Right lobe of liver (tissue), 6 donors: ENCODE measurements around the gene TCF4. TPM values are rescaled to one million over a fixed set of nuclear protein-coding genes. Genes with fewer than 3 reads are reported as not detected.

Experiments used
- ATAC-seq, 4 donors: fragments of 200-7000 bp; cut with Tn5 transposase; one replicate each; pipeline ENCODE4 v1.9.1; 2020; ENCODE audit warnings: mild to moderate bottlenecking in 4 of 4, moderate library complexity in 4 of 4
- DNase-seq, 3 donors: peaks; one replicate each; pipeline ENCODE4 v3.0.0-alpha.2; 2020
- H3K27ac ChIP-seq, 3 donors: fragments of 200-600 bp; one replicate each; pipeline ENCODE4 v1.8.0; 2022
- H3K27me3 ChIP-seq, 2 donors: fragments of 200-600 bp; one replicate each; pipeline ENCODE4 v1.8.0; 2022
- H3K36me3 ChIP-seq, 4 donors: fragments of 200-600 bp; sonication (generic) in 1 of 4; one replicate each; pipeline versions ENCODE4 v1.5.1 to v1.8.0; 2017 to 2022; ENCODE audit warnings: control low read depth in 1 of 4
- H3K4me1 ChIP-seq, 4 donors: fragments of 200-600 bp; sonication (generic) in 1 of 4; one replicate each; pipeline versions ENCODE4 v1.5.1 to v1.8.0; 2017 to 2022; ENCODE audit warnings: control low read depth in 1 of 4
- H3K4me3 ChIP-seq, 3 donors: fragments of 200-600 bp; one replicate each; pipeline ENCODE4 v1.8.0; 2022
- H3K9me3 ChIP-seq, 4 donors: fragments of 200-600 bp; sonication (generic) in 1 of 4; one replicate each; pipeline versions ENCODE4 v1.5.1 to v1.8.0; 2017 to 2022; ENCODE audit warnings: control low read depth in 1 of 4
- POLR2A ChIP-seq: fragments of 450-650 bp; IDR thresholded peaks from one replicate; pipeline ENCODE4 v1.6.1; 2017; ENCODE audit warnings: antibody characterized with exemption, mild to moderate bottlenecking
- WGBS: methylation state at CpG from one replicate; pipeline ENCODE4 v1.1.6; 2018; ENCODE audit warnings: low coverage, low lambda C conversion rate; ENCODE audit not compliant: insufficient coverage; ENCODE audit errors: missing lambda C conversion rate; 5-methylcytosine and 5-hydroxymethylcytosine counted together
- intact Hi-C, 2 donors: fragments of 100-400 bp; cut with DNase I; formaldehyde crosslinking; loops; one replicate each; pipeline versions ENCODE4 v1.11.2 to v1.14.1; 2022
- total RNA-seq, 6 experiments: library from RNA; depleted of rRNA in 2 of 6; stranded (reverse); fragments of >200 nt in 2 of 6; fragmentation: NEBNext Ultra II Directional in 3 of 6; extraction: Animal tissue kit (Norgen Biotek cat#: 25700) in 3 of 6; gene quantifications; one replicate each; pipeline versions ENCODE4 v1.1.0 to v1.2.4, GENCODE V29; 2016 to 2023
- TF ChIP-seq, protein P1 (sequence below), 4 donors: fragments of 200-600 bp in 3 of 4; fragments of 450-650 bp in 1 of 4; IDR thresholded peaks; one replicate each; pipeline versions ENCODE4 v1.5.1 to v1.8.0; 2016 to 2022; ENCODE audit warnings: antibody characterized with exemption in 4 of 4, mild to moderate bottlenecking in 2 of 4
- donor health status: DM: no; HTN: yes; CAD: no.
- donor health status: DM: no; HTN: no; CAD: no.
- donor health status: DM: no; HTN: no; CAD: no.
- donor health status: DM: no; HTN: yes; CAD: no.
- donor health status: DM: no; HTN: yes; CAD: no.

TCF4 gene
- total RNA-seq, 6 experiments from 2014 or later, result 8.1 to 19.5 (median 10.4) TPM

DNA sequence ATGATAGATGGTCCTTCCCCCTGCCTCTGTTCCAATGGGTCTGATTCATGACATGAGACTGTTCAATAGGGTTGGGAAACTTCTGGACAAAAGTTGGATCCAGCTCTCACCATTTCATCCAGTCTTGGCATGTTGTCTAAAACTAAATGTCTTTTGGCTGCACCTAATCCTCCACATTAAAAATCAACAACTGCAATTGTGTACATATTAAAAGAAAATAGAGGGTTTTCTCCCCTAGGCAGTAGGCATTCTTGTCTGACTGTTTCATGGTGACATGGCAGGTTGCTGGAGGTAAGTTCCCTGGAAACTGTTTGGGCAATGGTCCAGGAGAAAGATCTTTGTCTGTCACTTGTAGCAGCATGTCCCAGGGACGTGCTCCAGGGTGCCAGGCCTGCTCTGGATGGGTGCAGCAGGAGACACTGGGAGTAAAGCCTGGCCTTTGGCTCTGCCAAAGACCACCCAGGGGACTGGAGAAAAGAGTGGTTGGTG is 135.8 kb downstream of the TCF4 start:
- H3K9me3 ChIP-seq, result no peaks in the 10 kb centered on the region
- TF ChIP-seq, protein P1, sequence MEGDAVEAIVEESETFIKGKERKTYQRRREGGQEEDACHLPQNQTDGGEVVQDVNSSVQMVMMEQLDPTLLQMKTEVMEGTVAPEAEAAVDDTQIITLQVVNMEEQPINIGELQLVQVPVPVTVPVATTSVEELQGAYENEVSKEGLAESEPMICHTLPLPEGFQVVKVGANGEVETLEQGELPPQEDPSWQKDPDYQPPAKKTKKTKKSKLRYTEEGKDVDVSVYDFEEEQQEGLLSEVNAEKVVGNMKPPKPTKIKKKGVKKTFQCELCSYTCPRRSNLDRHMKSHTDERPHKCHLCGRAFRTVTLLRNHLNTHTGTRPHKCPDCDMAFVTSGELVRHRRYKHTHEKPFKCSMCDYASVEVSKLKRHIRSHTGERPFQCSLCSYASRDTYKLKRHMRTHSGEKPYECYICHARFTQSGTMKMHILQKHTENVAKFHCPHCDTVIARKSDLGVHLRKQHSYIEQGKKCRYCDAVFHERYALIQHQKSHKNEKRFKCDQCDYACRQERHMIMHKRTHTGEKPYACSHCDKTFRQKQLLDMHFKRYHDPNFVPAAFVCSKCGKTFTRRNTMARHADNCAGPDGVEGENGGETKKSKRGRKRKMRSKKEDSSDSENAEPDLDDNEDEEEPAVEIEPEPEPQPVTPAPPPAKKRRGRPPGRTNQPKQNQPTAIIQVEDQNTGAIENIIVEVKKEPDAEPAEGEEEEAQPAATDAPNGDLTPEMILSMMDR (IDR thresholded peaks at IDR 0.05), result no peak
- TF ChIP-seq POLR2A, result no peak
- no peak overlapping the region for H3K27ac ChIP-seq
- H3K4me1 ChIP-seq, result no peaks in the 10 kb centered on the region
- ATAC-seq (no peak), DNase-seq (no peak)
- H3K4me3 ChIP-seq, result no peak overlapping the region
- no peaks in the 10 kb centered on the region for H3K27me3 ChIP-seq
- WGBS, result 86% methylated on average over 1 of the region's 1 CpG
- H3K36me3 ChIP-seq, result no peaks in the 10 kb centered on the region
- intact Hi-C loops, result no loop called here

DNA sequence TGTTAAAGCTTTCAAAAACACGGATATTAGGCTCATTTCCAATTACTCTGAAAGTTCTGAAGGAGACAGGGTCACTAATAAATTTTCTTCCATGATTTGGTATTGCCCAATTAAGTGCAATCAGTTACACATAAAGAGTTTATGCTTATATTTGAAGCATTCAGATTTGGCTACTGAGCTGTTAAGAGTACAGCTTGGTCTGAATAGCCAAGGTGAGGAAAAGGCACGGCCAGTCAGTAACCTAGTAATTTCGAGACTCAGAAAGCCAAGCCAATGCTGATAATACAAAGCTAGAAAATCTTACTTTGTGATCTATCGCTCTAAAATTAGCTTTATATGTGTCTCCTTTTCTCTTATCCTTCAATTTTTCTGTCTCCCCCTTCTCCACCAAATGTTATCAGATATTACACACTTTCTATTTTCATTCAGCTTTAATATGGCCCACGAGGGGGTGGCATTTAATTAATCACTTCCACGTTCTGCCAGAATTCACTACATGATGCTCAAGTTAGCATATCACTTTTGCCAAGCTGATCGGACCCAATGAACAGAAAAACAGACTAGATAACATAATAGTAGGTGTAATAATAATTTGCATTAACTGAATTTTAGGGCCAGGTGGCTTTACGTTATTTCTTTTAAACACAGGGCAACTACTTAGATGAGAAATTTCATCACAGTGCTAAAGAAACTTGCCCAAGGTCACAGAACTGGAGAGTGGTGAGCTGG is 138.4 kb downstream of the TCF4 start:
- no peak for DNase-seq
- no peaks in the 10 kb centered on the region for H3K36me3 ChIP-seq
- no peaks in the 10 kb centered on the region for H3K9me3 ChIP-seq
- WGBS, result 55% methylated on average over 8 of the region's 8 CpGs
- TF ChIP-seq, protein P1 (IDR thresholded peaks at IDR 0.05), result no peak
- no peak for TF ChIP-seq POLR2A
- no peak overlapping the region for H3K4me3 ChIP-seq
- no peaks in the 10 kb centered on the region for H3K27me3 ChIP-seq
- H3K4me1 ChIP-seq, result no peaks in the 10 kb centered on the region
- no peak overlapping the region for H3K27ac ChIP-seq
- intact Hi-C loops, result no loop called here
- no peak for ATAC-seq

DNA sequence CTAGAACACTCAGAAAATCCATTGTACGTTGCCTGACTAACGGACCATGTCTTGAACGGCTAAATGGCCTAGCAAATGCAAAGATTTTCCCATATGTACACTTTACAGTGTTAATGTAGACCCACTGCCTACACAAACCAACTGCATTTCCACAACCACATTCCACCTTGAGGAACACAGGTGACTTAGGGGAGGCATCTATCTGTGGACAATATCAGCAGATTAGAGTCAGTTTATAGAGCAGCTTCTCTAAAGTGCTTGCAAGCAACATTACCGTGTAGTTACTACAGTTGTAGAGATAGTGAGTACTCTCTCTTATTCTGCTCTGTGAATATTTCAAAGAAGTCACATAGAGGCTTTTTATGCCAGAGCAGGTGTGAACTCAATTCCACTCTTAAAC is 139.6 kb downstream of the TCF4 start:
- H3K27ac ChIP-seq, result no peak overlapping the region
- H3K9me3 ChIP-seq, result no peaks in the 10 kb centered on the region
- WGBS, result 68% methylated on average over 3 of the region's 4 CpGs
- no peaks in the 10 kb centered on the region for H3K36me3 ChIP-seq
- intact Hi-C loops, result no loop called here
- H3K4me3 ChIP-seq, result no peak overlapping the region
- TF ChIP-seq POLR2A, result no peak
- TF ChIP-seq, protein P1 (IDR thresholded peaks at IDR 0.05), result no peak
- DNase-seq, result no peak
- no peaks in the 10 kb centered on the region for H3K4me1 ChIP-seq
- no peak for ATAC-seq
- H3K27me3 ChIP-seq, result no peaks in the 10 kb centered on the region

DNA sequence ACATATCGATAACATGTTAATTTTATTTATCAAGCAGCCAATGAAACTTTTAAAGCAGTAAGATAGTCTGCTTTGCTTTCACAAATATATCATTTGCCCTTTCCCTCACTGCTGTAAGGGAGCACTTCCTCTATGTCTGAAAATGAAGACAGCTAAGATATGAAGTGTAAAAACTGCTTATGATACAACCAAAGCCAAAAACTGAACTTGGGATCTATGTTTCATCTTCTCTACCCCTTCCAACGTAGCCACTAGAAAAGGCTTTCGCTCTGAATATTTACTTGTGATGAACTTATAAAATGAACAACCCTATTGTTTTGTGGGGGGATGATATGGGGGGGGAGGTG is 140.3 kb downstream of the TCF4 start:
- Histone ChIP-seq H3K4me3 (no peak overlapping the region), H3K4me1 (no peaks in the 10 kb centered on the region), H3K9me3 (no peaks in the 10 kb centered on the region), H3K27me3 (no peaks in the 10 kb centered on the region), H3K36me3 (no peaks in the 10 kb centered on the region), H3K27ac (no peak overlapping the region)
- peak in 1 of 4 donors; percentile 36 for ATAC-seq
- intact Hi-C loops, result no loop called here
- no peak for TF ChIP-seq POLR2A
- TF ChIP-seq, protein P1 (IDR thresholded peaks at IDR 0.05), result no peak
- 52% methylated on average over 3 of the region's 3 CpGs for WGBS
- no peak for DNase-seq
